Fibroblast of peridontal ligament (primary cell): ENCODE results near the gene GDNF.
"Not testable (repeated sequence)": the region's sequence is repeated elsewhere in the genome, so short reads cannot be mapped to it uniquely, and the experiment has no call there.

Source experiments
- DNase-seq: peaks from one replicate; pipeline ENCODE4 v3.0.0-alpha.2; 2010; ENCODE audit errors: extremely low read depth

GDNF gene

GRCh38 chr5:37786416-37786815 is 53.4 kb downstream of the GDNF start:
- no peak for DNase-seq

GRCh38 chr5:37781409-37781808 is 58.4 kb downstream of the GDNF start:
- DNase-seq, result not testable (repeated sequence)

- no peak for DNase-seq
Observed at GRCh38 chr5:37777432-37778130, 62.3 kb downstream of the GDNF start.

- DNase-seq, result peak; percentile 89
Observed at GRCh38 chr5:37776826-37777225, 63.0 kb downstream of the GDNF start.

GRCh38 chr5:37774912-37775483 is 64.8 kb downstream of the GDNF start:
- DNase-seq, result peak; percentile 58

- no peak for DNase-seq
Observed at GRCh38 chr5:37773809-37774208, 66.0 kb downstream of the GDNF start.

- DNase-seq, result no peak
Observed at GRCh38 chr5:37772255-37772654, 67.6 kb downstream of the GDNF start.

- DNase-seq, result peak; percentile 99
Observed at GRCh38 chr5:37771731-37772130, 68.1 kb downstream of the GDNF start.

GRCh38 chr5:37771203-37771611 is 68.6 kb downstream of the GDNF start:
- no peak for DNase-seq

GRCh38 chr5:37770786-37771185 is 69.1 kb downstream of the GDNF start:
- DNase-seq, result peak; percentile 64

GRCh38 chr5:37769840-37770239 is 70.0 kb downstream of the GDNF start:
- DNase-seq, result no peak

- DNase-seq, result no peak
Observed at GRCh38 chr5:37769108-37769507, 70.7 kb downstream of the GDNF start.

GRCh38 chr5:37768371-37768770 is 71.5 kb downstream of the GDNF start:
- no peak for DNase-seq

GRCh38 chr5:37767961-37768360 is 71.9 kb downstream of the GDNF start:
- no peak for DNase-seq

GRCh38 chr5:37767251-37767650 is 72.6 kb downstream of the GDNF start:
- no peak for DNase-seq
